ENCODE data around the gene CUL4A. TPM values are rescaled to one million over a fixed set of nuclear protein-coding genes. Genes with fewer than 3 reads are reported as not detected.
"Not testable (repeated sequence)": the region's sequence is repeated elsewhere in the genome, so short reads cannot be mapped to it uniquely, and the experiment has no call there.

CUL4A gene
- total RNA-seq, 4 donors from 2014 or later, result 87.6 to 150 (median 110) TPM

- H3K36me3 ChIP-seq, result peaks cover 0 to 8% (median 3%) of the 10 kb centered on the region in 4 donors
- no peak overlapping the region for H3K4me3 ChIP-seq
- no peak for DNase-seq
- H3K4me1 ChIP-seq, result peaks cover 0 to 3% (median 0%) of the 10 kb centered on the region in 4 donors
- in situ Hi-C loops (cut with MboI; ENCODE audit: low pct_ligation_motif_present in 1 of 4, low pct_unique_long_range_greater_than_20kb in 1 of 4, low sequenced_read_pairs in 3 of 4), result no loop called here
- no peaks in the 10 kb centered on the region for H3K27me3 ChIP-seq
- WGBS, 2 donors (ENCODE audit: low coverage in 1 of 2), result 63% methylated on average over 7 of the region's 7 CpGs; no CpG with 5 or more reads in 1 of the 2 donors
- H3K27ac ChIP-seq, result no peak overlapping the region
- H3K9me3 ChIP-seq, result no peaks in the 10 kb centered on the region
- intact Hi-C loops (cut with DNase I; ENCODE audit: low total_unique reads), result no loop called here
- TF ChIP-seq POLR2A (IDR thresholded peaks at IDR 0.05) (no peak), EP300 (IDR thresholded peaks at IDR 0.05; ENCODE audit: low read depth) (no peak), POLR2AphosphoS5 (IDR thresholded peaks at IDR 0.05) (no peak)
- TF ChIP-seq, protein P1, sequence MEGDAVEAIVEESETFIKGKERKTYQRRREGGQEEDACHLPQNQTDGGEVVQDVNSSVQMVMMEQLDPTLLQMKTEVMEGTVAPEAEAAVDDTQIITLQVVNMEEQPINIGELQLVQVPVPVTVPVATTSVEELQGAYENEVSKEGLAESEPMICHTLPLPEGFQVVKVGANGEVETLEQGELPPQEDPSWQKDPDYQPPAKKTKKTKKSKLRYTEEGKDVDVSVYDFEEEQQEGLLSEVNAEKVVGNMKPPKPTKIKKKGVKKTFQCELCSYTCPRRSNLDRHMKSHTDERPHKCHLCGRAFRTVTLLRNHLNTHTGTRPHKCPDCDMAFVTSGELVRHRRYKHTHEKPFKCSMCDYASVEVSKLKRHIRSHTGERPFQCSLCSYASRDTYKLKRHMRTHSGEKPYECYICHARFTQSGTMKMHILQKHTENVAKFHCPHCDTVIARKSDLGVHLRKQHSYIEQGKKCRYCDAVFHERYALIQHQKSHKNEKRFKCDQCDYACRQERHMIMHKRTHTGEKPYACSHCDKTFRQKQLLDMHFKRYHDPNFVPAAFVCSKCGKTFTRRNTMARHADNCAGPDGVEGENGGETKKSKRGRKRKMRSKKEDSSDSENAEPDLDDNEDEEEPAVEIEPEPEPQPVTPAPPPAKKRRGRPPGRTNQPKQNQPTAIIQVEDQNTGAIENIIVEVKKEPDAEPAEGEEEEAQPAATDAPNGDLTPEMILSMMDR (IDR thresholded peaks at IDR 0.05), result no peak
Observed at GRCh38 chr13:113305208-113305607, 95.8 kb downstream of the CUL4A start.

- Histone ChIP-seq H3K4me1 (peaks cover 0 to 3% (median 0%) of the 10 kb centered on the region in 4 donors), H3K27ac (no peak overlapping the region), H3K27me3 (no peaks in the 10 kb centered on the region), H3K9me3 (no peaks in the 10 kb centered on the region), H3K4me3 (no peak overlapping the region), H3K36me3 (peaks cover 0 to 24% (median 8%) of the 10 kb centered on the region in 4 donors)
- TF ChIP-seq, protein P1 (IDR thresholded peaks at IDR 0.05), result no peak
- no peak for TF ChIP-seq EP300 (IDR thresholded peaks at IDR 0.05; ENCODE audit: low read depth)
- TF ChIP-seq POLR2A (IDR thresholded peaks at IDR 0.05), result no peak
- TF ChIP-seq POLR2AphosphoS5 (IDR thresholded peaks at IDR 0.05), result no peak
- intact Hi-C loops (cut with DNase I; ENCODE audit: low total_unique reads), result no loop called here
- in situ Hi-C loops (cut with MboI; ENCODE audit: low pct_ligation_motif_present in 1 of 4, low pct_unique_long_range_greater_than_20kb in 1 of 4, low sequenced_read_pairs in 3 of 4), result no loop called here
- DNase-seq, result no peak
Observed at GRCh38 chr13:113307491-113307890, 98.1 kb downstream of the CUL4A start.

DNA sequence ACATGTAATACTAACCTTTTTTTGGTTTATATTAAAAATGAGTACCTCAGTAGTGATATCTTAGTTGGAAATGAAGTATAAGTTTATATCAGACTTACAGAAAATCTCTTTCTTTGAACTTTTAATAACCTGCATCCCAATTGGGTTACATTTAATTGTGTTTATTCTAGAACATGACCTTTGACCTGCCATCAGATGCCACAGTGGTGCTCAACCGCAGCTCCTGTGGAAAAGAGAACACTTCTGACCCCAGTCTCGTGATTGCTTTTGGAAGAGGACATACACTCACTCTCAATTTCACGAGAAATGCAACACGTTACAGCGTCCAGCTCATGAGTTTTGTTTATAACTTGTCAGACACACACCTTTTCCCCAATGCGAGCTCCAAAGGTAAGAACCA lies 100.1 kb downstream of the CUL4A start:
- intact Hi-C loops (cut with DNase I; ENCODE audit: low total_unique reads), result no loop called here
- Histone ChIP-seq H3K4me3 (no peak overlapping the region), H3K27me3 (no peaks in the 10 kb centered on the region), H3K9me3 (no peaks in the 10 kb centered on the region), H3K36me3 (peaks cover 0 to 25% (median 8%) of the 10 kb centered on the region in 4 donors), H3K27ac (no peak overlapping the region), H3K4me1 (peaks cover 0 to 3% (median 0%) of the 10 kb centered on the region in 4 donors)
- DNase-seq, result no peak
- in situ Hi-C loops (cut with MboI; ENCODE audit: low pct_ligation_motif_present in 1 of 4, low pct_unique_long_range_greater_than_20kb in 1 of 4, low sequenced_read_pairs in 3 of 4), result no loop called here
- no peak for TF ChIP-seq POLR2AphosphoS5 (IDR thresholded peaks at IDR 0.05)
- TF ChIP-seq, protein P1 (IDR thresholded peaks at IDR 0.05), result no peak
- no peak for TF ChIP-seq EP300 (IDR thresholded peaks at IDR 0.05; ENCODE audit: low read depth)
- TF ChIP-seq POLR2A (IDR thresholded peaks at IDR 0.05), result no peak
- WGBS, 2 donors (ENCODE audit: low coverage in 1 of 2), result 80 to 81% methylated on average over 6 of the region's 6 CpGs

GRCh38 chr13:113314112-113314511 lies 104.7 kb downstream of the CUL4A start:
- H3K27ac ChIP-seq; H3K4me1 ChIP-seq; H3K4me3 ChIP-seq; DNase-seq; intact Hi-C loops (cut with DNase I; ENCODE audit: low total_unique reads); in situ Hi-C loops (cut with MboI; ENCODE audit: low pct_ligation_motif_present in 1 of 4, low pct_unique_long_range_greater_than_20kb in 1 of 4, low sequenced_read_pairs in 3 of 4); H3K27me3 ChIP-seq; H3K9me3 ChIP-seq: not testable (repeated sequence)
- 81% methylated on average over 17 of the region's 20 CpGs; no CpG with 5 or more reads in 1 of the 2 donors for WGBS, 2 donors (ENCODE audit: low coverage in 1 of 2)
- peaks cover 0 to 25% (median 8%) of the 10 kb centered on the region in 4 donors for H3K36me3 ChIP-seq

GRCh38 chr13:113314895-113315470 lies 105.6 kb downstream of the CUL4A start:
- in situ Hi-C loops (cut with MboI; ENCODE audit: low pct_ligation_motif_present in 1 of 4, low pct_unique_long_range_greater_than_20kb in 1 of 4, low sequenced_read_pairs in 3 of 4); H3K27me3 ChIP-seq; H3K4me3 ChIP-seq; intact Hi-C loops (cut with DNase I; ENCODE audit: low total_unique reads); H3K27ac ChIP-seq; H3K4me1 ChIP-seq; DNase-seq; H3K9me3 ChIP-seq: not testable (repeated sequence)
- 81 to 100% methylated on average over 4 to 22 of the region's 23 CpGs for WGBS, 2 donors (ENCODE audit: low coverage in 1 of 2)
- peaks cover 0 to 26% (median 10%) of the 10 kb centered on the region in 4 donors for H3K36me3 ChIP-seq

Measured in transverse colon (tissue), 4 donors.